Mononuclear cell (primary cell): ENCODE results near the gene PIWIL4. TPM values are rescaled to one million over a fixed set of nuclear protein-coding genes. Genes with fewer than 3 reads are reported as not detected.
"Not testable (repeated sequence)": the region's sequence is repeated elsewhere in the genome, so short reads cannot be mapped to it uniquely, and the experiment has no call there.

Experiments used
- H3K27me3 ChIP-seq: 2 replicates; pipeline ENCODE4 v1.6.0; 2011; ENCODE audit warnings: low read length, control low read depth; ENCODE audit not compliant: insufficient read depth
- H3K4me1 ChIP-seq: 2 replicates; pipeline ENCODE4 v1.5.1; 2011; ENCODE audit warnings: mild to moderate bottlenecking, low read length, control low read depth; ENCODE audit not compliant: insufficient read depth
- H3K4me3 ChIP-seq: 2 replicates; pipeline ENCODE4 v1.5.1; 2011; ENCODE audit warnings: mild to moderate bottlenecking, low read length, moderate library complexity
- H3K9me3 ChIP-seq: 2 replicates; pipeline ENCODE4 v1.5.1; 2011; ENCODE audit warnings: low read depth, mild to moderate bottlenecking, control low read depth, low read length
- total RNA-seq: library from RNA; depleted of rRNA; stranded (reverse); fragments of >200 nt; gene quantifications from one replicate; pipeline ENCODE4 v1.2.3, GENCODE V29; 2012

PIWIL4 gene
- total RNA-seq, 1 donor, result 5.2 TPM

- Histone ChIP-seq H3K9me3 (no peaks in the 10 kb centered on the region), H3K4me1 (peaks cover 36% of the 10 kb centered on the region), H3K27me3 (no peaks in the 10 kb centered on the region), H3K4me3 (no peak overlapping the region)
These were observed 6.3 kb upstream of the PIWIL4 start for GRCh38 chr11:94560834-94561233.

- H3K4me3 ChIP-seq, result no peak overlapping the region
- no peaks in the 10 kb centered on the region for H3K9me3 ChIP-seq
- H3K4me1 ChIP-seq, result peaks cover 26% of the 10 kb centered on the region
- no peaks in the 10 kb centered on the region for H3K27me3 ChIP-seq
These were observed 3.9 kb upstream of the PIWIL4 start for GRCh38 chr11:94563176-94563847.

DNA sequence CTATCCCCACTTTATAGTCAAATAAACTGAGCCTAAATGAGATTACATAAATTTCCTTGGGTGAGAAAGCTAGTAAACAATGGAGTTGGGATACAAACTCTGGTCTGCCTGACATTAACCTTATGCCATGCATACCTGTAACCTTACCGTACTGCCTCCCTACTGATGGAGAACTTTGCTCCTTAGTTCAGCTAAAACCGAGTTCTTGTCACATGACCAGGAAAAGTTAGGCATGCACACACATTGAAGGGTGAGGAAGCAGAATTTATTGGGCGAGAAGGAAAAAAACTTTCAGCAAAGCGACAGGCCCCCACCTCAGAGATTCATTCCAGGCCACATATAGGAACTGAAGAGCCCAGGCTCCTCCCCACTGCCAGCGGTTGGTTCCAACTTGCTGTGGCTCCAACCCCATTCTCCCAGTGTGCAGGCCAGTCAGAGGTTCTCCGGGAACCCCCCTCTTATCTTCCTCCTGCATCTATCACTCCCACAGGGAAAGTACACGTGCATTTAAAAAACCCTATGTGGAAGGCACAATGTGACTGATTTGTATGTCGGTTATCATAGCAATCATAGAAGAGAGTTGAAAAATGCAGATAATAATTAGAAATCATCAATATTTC, 3.2 kb upstream of the PIWIL4 start:
- Histone ChIP-seq H3K27me3 (no peaks in the 10 kb centered on the region), H3K4me1 (peaks cover 19% of the 10 kb centered on the region), H3K9me3 (no peaks in the 10 kb centered on the region), H3K4me3 (no peak overlapping the region)

DNA sequence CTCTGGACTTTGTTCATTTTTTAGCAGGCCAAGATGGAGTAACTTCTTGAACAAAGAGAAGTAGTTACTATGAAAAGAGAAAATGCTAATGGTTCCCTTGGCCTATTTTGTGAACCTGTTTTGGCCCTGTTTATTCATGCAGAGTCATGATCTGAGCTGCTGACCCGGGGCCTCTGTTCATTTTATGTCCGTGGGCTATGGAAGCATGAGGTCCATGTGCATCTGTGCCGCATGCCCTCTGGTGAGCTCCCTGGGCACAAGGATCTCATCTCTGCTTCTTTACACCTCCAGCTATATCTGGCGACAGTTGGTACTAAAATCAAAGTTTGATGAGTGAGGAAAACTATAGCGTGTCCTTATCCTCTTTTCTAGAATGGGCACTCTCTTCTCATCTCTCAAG, 1.0 kb downstream of the PIWIL4 start:
- Histone ChIP-seq H3K4me1 (peaks cover 9% of the 10 kb centered on the region), H3K27me3 (no peaks in the 10 kb centered on the region), H3K4me3 (no peak overlapping the region), H3K9me3 (no peaks in the 10 kb centered on the region)

DNA sequence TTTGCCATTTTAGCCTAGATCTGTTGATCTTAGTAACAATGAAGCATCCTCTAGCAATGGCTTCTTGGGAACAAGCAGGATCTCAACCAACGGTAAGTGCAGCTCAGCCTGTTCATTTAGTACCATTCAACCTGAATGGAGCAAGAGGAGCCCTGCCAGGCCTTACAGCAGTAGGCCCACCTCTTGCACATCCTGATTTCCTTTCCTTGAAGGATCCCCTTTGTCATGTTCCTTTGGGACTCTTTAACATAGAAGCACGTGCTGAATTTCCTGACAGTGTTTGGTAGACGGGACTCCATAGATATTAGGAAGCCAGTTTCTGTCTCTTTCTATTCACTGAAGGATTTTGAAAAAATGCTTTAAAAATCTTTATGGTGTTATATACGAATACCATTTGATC, 1.5 kb downstream of the PIWIL4 start:
- Histone ChIP-seq H3K9me3 (no peaks in the 10 kb centered on the region), H3K4me1 (peaks cover 6% of the 10 kb centered on the region), H3K4me3 (no peak overlapping the region), H3K27me3 (no peaks in the 10 kb centered on the region)

GRCh38 chr11:94572975-94573374, 5.8 kb downstream of the PIWIL4 start:
- H3K27me3 ChIP-seq, result not testable (repeated sequence)

DNA sequence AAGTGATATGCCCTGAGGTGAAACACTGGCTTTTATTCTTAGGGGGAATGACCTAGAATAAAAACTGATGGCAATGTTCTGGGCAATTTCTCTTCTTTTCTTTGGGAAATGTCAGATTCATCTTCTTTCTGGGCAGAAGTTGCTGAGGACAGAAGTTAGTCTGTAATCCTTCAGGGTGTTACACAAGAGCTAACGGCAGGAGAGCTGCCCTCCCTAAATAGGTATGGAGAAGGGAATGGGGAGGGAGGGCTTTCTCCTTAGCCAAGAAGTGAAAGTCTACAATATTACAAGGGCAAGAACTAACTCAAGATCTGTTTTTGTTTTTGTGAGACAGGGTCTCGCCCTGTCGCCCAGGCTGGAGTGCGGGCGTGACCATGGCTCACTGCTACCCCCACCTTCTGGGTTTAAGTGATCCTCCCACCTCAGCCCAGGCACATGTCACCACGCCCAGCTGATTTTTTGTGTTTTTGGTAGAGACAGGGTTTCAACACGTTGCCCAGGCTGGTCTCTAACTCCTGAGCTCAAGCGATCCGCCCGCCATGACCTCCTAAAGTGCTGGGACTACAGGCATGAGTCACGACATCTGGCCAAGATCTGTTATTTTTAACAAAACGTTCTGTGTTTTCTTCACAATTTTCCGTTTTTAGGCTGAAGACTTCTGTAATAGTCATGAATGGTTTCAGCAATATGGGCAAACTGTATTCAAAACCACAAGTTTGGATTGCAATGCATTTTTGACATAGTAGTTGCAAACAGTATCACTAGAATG, 7.2 kb downstream of the PIWIL4 start:
- Histone ChIP-seq H3K4me3 (peak overlapping the region; percentile 19), H3K4me1 (peaks cover 39% of the 10 kb centered on the region), H3K9me3 (no peaks in the 10 kb centered on the region)

More at GRCh38 chr11:94572975-94573374, 5.8 kb downstream of the PIWIL4 start:
- H3K9me3 ChIP-seq, H3K4me3 ChIP-seq: not testable (repeated sequence)
- H3K4me1 ChIP-seq, result peaks cover 30% of the 10 kb centered on the region

DNA sequence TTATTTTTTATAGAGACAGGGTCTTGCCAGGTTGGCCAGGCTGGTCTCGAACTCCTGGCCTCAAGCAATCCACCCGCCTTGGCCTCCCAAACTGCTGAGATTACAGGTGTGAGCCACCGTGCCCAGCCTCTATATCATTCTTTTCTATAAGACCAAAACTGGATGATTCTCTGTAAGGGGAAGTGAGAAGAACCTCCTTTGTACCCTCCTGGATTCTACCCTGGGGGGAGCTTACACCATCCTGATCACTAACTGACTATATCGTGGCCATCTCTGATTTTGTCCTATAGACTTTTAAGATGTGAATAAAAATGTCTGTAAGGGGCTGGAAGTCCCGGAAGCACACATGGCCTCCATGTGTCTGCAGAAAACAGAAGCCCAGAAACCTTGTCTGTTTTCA, 9.1 kb downstream of the PIWIL4 start:
- H3K4me3 ChIP-seq, result no peak overlapping the region
- no peaks in the 10 kb centered on the region for H3K27me3 ChIP-seq
- no peaks in the 10 kb centered on the region for H3K9me3 ChIP-seq
- H3K4me1 ChIP-seq, result peaks cover 42% of the 10 kb centered on the region

More for the DNA sequence above, 7.2 kb downstream of the PIWIL4 start:
- no peaks in the 10 kb centered on the region for H3K27me3 ChIP-seq

GRCh38 chr11:94577841-94578240, 10.7 kb downstream of the PIWIL4 start:
- Histone ChIP-seq H3K27me3 (no peaks in the 10 kb centered on the region), H3K4me1 (peaks cover 54% of the 10 kb centered on the region), H3K4me3 (no peak overlapping the region), H3K9me3 (no peaks in the 10 kb centered on the region)

GRCh38 chr11:94581926-94582325, 14.8 kb downstream of the PIWIL4 start:
- Histone ChIP-seq H3K4me3 (no peak overlapping the region), H3K27me3 (no peaks in the 10 kb centered on the region), H3K4me1 (peaks cover 47% of the 10 kb centered on the region), H3K9me3 (no peaks in the 10 kb centered on the region)

GRCh38 chr11:94583213-94583865, 16.2 kb downstream of the PIWIL4 start:
- no peaks in the 10 kb centered on the region for H3K27me3 ChIP-seq
- H3K9me3 ChIP-seq, result no peaks in the 10 kb centered on the region
- peaks cover 41% of the 10 kb centered on the region for H3K4me1 ChIP-seq
- no peak overlapping the region for H3K4me3 ChIP-seq

- Histone ChIP-seq H3K4me3 (no peak overlapping the region), H3K27me3 (no peaks in the 10 kb centered on the region), H3K4me1 (peaks cover 35% of the 10 kb centered on the region), H3K9me3 (no peaks in the 10 kb centered on the region)
These were observed 16.8 kb downstream of the PIWIL4 start for GRCh38 chr11:94583866-94584500.

- Histone ChIP-seq H3K4me3 (no peak overlapping the region), H3K4me1 (peaks cover 35% of the 10 kb centered on the region), H3K9me3 (no peaks in the 10 kb centered on the region), H3K27me3 (no peaks in the 10 kb centered on the region)
These were observed 17.8 kb downstream of the PIWIL4 start for GRCh38 chr11:94584978-94585377.

DNA sequence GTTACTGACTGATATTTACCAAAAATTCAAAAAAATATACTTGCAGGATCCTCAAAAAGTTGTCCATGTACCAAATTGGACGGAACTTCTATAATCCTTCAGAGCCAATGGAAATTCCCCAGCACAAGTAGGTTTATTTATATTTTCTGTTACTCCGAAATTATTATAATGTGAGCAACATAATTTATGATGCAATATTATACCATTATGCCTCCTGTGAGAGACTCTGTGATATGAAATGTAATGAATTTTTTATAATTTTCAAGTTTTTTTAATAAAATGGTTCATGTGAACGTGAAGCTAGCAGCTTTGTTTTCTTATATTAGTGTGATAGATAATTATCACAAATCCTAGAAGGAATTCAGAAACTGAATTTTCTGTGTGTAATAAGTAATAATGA, 18.2 kb downstream of the PIWIL4 start:
- Histone ChIP-seq H3K9me3 (no peaks in the 10 kb centered on the region), H3K27me3 (no peaks in the 10 kb centered on the region), H3K4me1 (peaks cover 35% of the 10 kb centered on the region), H3K4me3 (no peak overlapping the region)

DNA sequence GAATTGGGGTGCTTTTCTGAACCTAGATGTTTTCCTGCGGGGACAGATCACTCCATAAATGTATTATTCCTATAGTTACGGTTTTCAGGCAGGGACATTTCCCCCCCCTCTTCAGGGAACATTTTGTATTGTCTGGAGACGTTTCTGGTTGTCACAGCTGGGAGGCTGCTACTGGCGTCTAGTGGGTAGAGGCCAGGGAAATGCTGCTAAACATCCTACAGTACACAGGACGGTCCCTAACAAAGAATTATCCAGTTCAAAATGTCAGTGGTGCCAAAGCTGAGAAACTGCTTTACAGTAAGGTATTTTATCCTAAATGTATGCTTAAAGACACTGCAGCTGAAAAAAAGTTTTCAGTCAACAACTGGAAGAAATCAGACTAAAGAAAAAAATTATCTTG, 19.4 kb downstream of the PIWIL4 start:
- H3K27me3 ChIP-seq, result no peaks in the 10 kb centered on the region
- peaks cover 30% of the 10 kb centered on the region for H3K4me1 ChIP-seq

More for the DNA sequence above, 19.4 kb downstream of the PIWIL4 start:
- no peak overlapping the region for H3K4me3 ChIP-seq
- H3K9me3 ChIP-seq, result no peaks in the 10 kb centered on the region
